Fibroblast of skin of right quadriceps (primary cell): ENCODE results near the gene NXPE4.
"Not testable (repeated sequence)": the region's sequence is repeated elsewhere in the genome, so short reads cannot be mapped to it uniquely, and the experiment has no call there.

Experiments
- DNase-seq: peaks from one replicate; pipeline ENCODE4 v3.0.0-alpha.2; 2013

NXPE4 gene

GRCh38 chr11:114609429-114609828, 13.8 kb upstream of the NXPE4 start:
- DNase-seq: no peak

DNA sequence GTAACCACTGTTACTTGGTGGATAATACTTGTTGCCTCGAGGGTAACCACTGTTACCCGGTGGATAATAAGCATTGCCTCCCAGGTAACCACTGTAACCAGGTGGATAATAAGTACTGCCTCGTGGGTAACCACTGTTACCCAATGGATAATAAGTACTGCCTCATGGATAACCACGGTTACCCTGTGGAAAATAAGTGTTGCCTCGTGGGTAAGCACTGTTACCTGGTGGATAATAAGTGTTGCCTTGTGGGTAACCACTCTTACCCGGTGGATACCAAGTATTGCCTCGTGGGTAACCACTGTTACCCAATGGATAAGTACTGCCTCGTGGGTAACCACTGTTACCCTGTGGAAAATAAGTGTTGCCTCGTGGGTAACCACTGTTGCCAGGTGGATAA, 13.0 kb upstream of the NXPE4 start:
- DNase-seq: not testable (repeated sequence)

DNA sequence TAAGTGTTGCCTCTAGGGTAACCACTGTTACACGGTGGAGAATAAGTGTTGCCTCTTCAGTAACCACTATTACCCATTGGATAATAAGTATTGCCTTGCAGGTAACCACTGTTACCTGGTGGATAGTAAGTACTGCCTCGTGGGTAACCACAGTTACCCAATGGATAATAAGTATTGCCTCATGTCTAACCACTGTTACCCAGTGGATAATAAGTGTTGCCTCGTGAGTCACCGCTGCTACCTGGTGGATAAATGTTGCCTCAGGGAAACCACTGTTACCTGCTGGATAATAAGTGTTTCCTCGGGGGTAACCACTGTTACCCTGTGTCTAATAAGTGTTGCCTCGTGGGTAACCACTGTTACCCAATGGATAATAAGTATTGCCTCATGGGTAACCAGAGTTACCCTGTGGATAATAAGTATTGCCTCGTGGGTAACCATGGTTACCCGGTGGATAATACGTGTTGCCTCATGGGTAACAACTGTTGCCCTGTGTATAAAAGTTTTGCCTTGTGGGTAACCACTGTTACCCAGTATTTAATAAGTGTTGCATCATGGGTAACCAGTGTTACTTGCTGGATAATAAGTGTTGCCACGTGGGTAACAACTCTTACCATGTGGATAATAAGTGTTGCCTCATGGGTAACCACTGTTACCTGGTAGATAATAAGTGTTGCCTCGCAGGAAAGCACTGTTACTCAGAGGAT, 12.3 kb upstream of the NXPE4 start:
- DNase-seq: no peak

DNA sequence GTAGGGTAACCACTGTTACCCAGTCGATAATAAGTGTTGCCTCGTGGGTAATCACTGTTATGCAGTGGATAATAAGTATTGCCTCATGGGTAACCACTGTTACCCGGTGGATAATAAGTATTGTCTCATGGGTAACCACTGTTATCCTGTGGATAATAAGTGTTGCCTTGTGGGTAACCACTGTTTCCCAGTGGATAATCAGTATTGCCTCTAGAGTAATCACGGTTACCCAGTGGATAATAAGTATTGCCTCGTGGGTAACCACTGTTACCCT, 11.2 kb upstream of the NXPE4 start:
- DNase-seq: not testable (repeated sequence)

GRCh38 chr11:114606003-114606801, 10.6 kb upstream of the NXPE4 start:
- no peak for DNase-seq

GRCh38 chr11:114605370-114605769, 9.8 kb upstream of the NXPE4 start:
- no peak for DNase-seq

DNA sequence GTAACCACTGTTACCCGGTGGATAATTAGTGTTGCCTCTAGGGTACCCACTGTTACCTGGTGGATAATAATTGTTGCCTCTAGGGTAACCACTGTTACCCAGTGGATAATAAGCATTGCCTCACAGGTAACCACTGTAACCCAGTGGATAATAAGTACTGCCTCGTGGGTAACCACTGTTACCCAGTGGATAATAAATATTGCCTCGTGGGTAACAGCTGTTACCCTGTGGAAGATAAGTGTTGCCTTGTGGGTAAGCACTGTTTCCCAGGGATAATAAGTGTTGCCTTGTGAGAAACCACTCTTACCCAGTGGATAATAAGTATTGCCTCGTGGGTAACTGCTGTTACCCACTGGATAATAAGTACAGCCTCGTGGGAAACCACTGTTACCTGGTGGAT, 9.3 kb upstream of the NXPE4 start:
- DNase-seq: no peak

- DNase-seq: no peak
These were observed 8.7 kb upstream of the NXPE4 start for GRCh38 chr11:114604179-114604813.

- not testable (repeated sequence) for DNase-seq
These were observed 7.6 kb upstream of the NXPE4 start for GRCh38 chr11:114603151-114603550.

DNA sequence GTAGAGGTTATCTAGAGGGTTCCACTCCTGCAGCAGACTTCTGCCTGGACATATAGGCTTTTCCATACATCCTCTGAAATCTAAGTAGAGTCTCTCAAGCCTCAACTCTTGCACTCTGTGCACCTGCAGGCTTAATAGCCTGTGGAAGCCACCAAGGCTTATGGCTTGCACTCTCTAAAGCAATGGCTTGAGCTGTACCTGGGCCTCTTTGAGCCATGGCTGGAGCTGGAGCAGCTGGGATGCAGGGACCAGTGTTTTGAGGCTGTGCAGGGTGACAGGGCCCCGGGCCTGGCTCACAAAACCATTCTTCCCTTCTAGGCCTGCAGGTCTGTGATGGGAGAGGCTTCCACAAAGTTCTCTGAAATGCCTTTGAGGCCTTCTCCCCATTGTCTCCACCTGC, 2.9 kb upstream of the NXPE4 start:
- no peak for DNase-seq

DNA sequence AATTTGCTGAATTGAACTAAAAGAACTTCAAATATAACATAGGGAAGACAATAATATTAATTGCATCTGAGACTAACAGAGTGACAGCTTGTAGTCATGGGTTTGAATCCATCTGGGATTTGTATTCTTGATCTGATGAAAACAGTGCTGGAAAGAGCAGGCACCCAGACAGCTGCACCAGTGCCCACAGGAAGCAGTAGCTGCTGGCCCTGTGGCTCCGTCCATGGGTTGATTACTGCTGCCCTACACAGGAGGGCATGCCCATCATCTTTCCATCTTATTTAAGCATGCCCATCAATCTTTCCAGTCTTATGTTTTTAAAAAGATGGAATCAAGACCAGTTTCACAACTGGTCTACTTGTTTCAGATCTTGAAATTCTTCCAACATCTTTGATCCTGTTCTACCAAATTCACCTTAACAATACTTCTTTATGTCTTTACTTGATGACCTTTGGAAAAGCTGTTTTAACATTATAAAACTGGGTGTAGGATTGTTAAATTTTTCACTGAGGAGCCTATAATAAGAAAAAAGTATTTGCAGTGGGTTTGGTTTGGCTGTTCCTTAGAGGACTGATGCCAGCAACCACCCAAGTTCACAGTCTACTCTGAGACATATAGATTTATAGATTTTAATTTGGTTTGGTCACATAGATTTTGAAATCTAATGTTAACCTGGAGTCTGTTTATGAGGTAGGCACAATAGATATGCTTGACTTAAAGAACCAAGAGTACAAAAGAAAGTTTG, 761 bp upstream of the NXPE4 start:
- DNase-seq: no peak

DNA sequence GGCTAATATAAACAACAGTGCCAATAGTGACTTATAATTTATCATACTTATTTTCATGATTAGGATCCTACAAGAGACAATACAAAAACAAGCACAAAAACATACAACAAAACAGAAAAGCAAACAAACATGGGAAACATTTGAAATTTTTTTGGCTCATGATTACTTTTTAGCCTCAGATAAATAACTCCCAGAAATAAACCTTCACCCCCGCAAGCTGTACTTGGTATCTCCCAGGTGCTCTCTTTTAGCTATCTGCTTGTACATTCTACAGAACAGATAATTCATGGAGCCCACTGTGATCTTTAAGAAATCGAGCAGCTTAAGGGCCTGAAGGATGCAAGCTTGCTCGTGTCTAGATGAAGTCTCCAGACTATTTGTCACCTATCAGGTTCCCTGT, 883 bp downstream of the NXPE4 start:
- DNase-seq: no peak

DNA sequence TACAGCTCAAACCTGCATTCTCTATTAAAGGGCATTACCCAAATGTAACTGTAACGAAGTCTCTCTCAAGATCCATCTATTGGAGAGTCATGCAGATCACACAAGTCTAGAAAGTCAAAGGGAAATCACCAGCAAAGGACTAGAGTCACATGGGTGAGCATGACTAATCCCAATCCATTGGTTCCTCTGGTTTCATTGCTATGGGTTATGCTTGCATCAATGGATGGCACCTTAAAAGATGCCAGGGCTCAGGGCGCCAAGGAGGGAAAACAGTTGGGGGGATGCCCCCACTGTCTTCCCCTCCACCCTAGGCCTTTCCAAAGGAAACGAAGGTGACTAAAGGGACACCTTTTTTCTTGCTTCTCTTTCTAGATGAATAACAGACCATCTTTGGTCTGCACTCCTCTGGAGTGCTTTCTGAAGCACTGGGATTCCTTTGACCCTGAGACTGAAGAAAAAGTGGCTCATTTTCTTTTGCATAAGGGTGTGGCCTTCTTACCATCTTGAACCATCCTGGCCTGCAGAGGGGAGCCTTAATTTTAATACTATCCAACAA, 8.1 kb downstream of the NXPE4 start:
- no peak for DNase-seq

GRCh38 chr11:114586797-114587196, 8.8 kb downstream of the NXPE4 start:
- DNase-seq: no peak

DNA sequence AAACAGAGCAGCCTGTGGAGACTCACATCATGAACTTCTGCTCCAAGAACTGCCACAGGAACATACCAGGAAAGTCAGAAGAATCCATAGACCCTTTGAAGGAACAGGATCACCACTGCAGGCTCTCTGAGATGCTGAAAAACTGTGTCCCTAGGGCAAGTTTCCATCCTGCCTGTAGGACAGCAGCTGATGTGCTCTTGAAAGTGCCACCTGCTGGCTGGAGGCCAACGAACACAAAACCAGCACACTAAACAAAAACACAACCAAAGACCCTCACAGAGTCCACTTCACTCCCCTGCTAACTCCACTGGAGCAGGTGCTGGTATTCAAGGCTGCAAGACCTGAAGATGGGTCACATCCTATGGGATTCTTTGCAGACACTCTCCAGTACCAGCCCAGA, 23.9 kb downstream of the NXPE4 start:
- no peak for DNase-seq

GRCh38 chr11:114569801-114570200, 25.8 kb downstream of the NXPE4 start:
- no peak for DNase-seq

DNA sequence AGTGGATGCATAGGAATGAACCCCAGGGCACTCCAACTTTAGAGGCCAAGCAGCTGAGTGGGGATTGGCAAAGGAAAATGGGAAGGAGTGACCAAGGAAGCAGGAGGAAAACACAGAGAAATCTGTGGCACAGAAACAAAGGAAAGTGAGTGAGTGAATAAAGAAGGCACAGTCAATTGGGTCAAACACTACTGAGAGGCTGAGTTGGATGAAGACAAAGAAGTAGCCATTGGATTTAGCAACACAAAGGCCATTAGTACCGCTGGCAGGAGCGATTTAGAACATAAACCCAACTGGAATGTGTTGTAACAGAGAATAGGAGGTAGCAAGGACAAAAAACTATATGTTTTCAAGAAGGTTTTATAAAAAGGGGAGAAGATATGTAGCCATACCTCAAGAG, 29.3 kb downstream of the NXPE4 start:
- DNase-seq: no peak

GRCh38 chr11:114564831-114565230, 30.8 kb downstream of the NXPE4 start:
- DNase-seq: peak; percentile 33

DNA sequence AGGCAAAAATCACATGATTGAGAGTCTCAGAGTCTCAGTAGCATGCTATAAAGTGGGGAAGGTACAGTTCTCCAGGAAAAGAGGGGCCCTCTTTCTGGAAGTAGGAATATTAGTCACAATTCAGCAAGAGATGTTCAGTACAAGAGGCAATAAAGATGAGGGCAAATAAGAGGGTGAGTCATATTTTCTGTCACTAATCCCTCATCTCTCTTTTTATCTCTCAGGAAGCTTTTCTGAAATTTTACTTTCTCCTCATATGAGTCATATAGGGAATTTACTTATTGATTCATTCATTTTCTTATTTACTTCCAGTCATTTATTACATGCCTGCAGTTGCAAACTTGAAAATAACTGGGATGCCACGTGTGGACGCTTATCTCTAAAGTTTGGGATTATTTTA, 32.5 kb downstream of the NXPE4 start:
- DNase-seq: peak; percentile 73

- DNase-seq: peak; percentile 54
These were observed 33.2 kb downstream of the NXPE4 start for GRCh38 chr11:114562166-114562916.

- DNase-seq: no peak
These were observed 35.9 kb downstream of the NXPE4 start, which contains the start of gene NXPE1 for GRCh38 chr11:114559425-114560310. Gene NXPE1 (minus strand): TSS chr11:114559881. CDS start chr11:114551201, 8,680 bp downstream.
